GM23248 (cell line): ENCODE data around the gene NSG2. TPM values are rescaled to one million over a fixed set of nuclear protein-coding genes. Genes with fewer than 3 reads are reported as not detected.

ENCODE experiments used
- DNase-seq: peaks from one replicate; pipeline ENCODE4 v3.0.0-alpha.2; 2015
- H2AFZ ChIP-seq: fragments of 200-600 bp; sonication (generic); 2 replicates; pipeline ENCODE4 v1.6.1; 2016; ENCODE audit warnings: antibody characterized with exemption
- H3F3A ChIP-seq: fragments of 200-600 bp; sonication (generic); 2 replicates; pipeline ENCODE4 v1.6.1; 2016; ENCODE audit warnings: mild to moderate bottlenecking, antibody characterized with exemption, mixed run types; ENCODE audit not compliant: insufficient read depth
- H3K27ac ChIP-seq: fragments of 200-600 bp; sonication (generic); 2 replicates; pipeline ENCODE4 v1.5.1; 2016; ENCODE audit warnings: mild to moderate bottlenecking
- H3K27me3 ChIP-seq: fragments of 200-600 bp; sonication (generic); replicated peaks from 2 replicates; pipeline ENCODE4 v1.6.1; 2016; ENCODE audit warnings: mild to moderate bottlenecking; ENCODE audit not compliant: insufficient read depth
- H3K36me3 ChIP-seq: fragments of 200-600 bp; sonication (generic); 2 replicates; pipeline ENCODE4 v1.6.1; 2016; ENCODE audit warnings: low read depth, mild to moderate bottlenecking
- H3K4me1 ChIP-seq: fragments of 200-600 bp; sonication (generic); 2 replicates; pipeline ENCODE4 v1.6.1; 2016; ENCODE audit warnings: mild to moderate bottlenecking; ENCODE audit not compliant: insufficient read depth
- H3K4me2 ChIP-seq: fragments of 200-600 bp; sonication (generic); one replicate; pipeline ENCODE4 v1.6.1; 2016; ENCODE audit warnings: mild to moderate bottlenecking; ENCODE audit not compliant: unreplicated experiment
- H3K4me3 ChIP-seq: fragments of 200-600 bp; sonication (generic); 2 replicates; pipeline ENCODE4 v1.5.1; 2016; ENCODE audit warnings: mild to moderate bottlenecking
- H3K79me2 ChIP-seq: fragments of 200-600 bp; sonication (generic); 2 replicates; pipeline ENCODE4 v1.6.1; 2016; ENCODE audit warnings: mild to moderate bottlenecking; ENCODE audit not compliant: insufficient read depth
- H3K9ac ChIP-seq: fragments of 200-600 bp; sonication (generic); 2 replicates; pipeline ENCODE4 v1.6.1; 2016; ENCODE audit warnings: mild to moderate bottlenecking
- H3K9me2 ChIP-seq: fragments of 200-600 bp; sonication (generic); 2 replicates; pipeline ENCODE4 v1.6.1; 2016; ENCODE audit warnings: mixed run types, mild to moderate bottlenecking, moderate library complexity; ENCODE audit not compliant: insufficient read depth
- H3K9me3 ChIP-seq: fragments of 200-600 bp; sonication (generic); one replicate; pipeline ENCODE4 v1.6.1; 2017; ENCODE audit warnings: low read depth
- H4K20me1 ChIP-seq: fragments of 200-600 bp; sonication (generic); 2 replicates; pipeline ENCODE4 v1.6.0; 2016; ENCODE audit not compliant: insufficient read depth
- EZH2 ChIP-seq: fragments of 200-600 bp; sonication (generic); IDR thresholded peaks from 2 replicates; pipeline ENCODE4 v1.6.1; 2018; ENCODE audit warnings: antibody characterized with exemption, mild to moderate bottlenecking; ENCODE audit not compliant: insufficient read depth, poor library complexity, severe bottlenecking
- EZH2phosphoT487 ChIP-seq: fragments of 200-600 bp; sonication (generic); IDR thresholded peaks from 2 replicates; pipeline ENCODE4 v1.6.1; 2018; ENCODE audit warnings: antibody characterized with exemption, moderate library complexity, mild to moderate bottlenecking, low read depth; ENCODE audit not compliant: insufficient read depth
- WGBS, 2 experiments: methylation state at CpG; one replicate each; pipeline ENCODE4 v1.1.6; 2015 to 2017; ENCODE audit warnings: low lambda C conversion rate in 2 of 2, low coverage in 1 of 2; ENCODE audit errors: missing lambda C conversion rate in 2 of 2; 5-methylcytosine and 5-hydroxymethylcytosine counted together
- in situ Hi-C: fragments of 300-500 bp; cut with MboI; formaldehyde crosslinking; loops from 2 replicates; pipeline ENCODE4 v1.15.0; 2020
- polyA plus RNA-seq: library from polyadenylated mRNA; unstranded; fragments of >200 nt; fragmentation: Nextera tagmentation; extraction: Ambion mirVana; gene quantifications from 2 replicates; pipeline ENCODE4 v1.2.1, GENCODE V29; 2016
- total RNA-seq: library from RNA; depleted of rRNA; stranded (reverse); fragments of >200 nt; shearing (Covaris generic); gene quantifications from 2 replicates; pipeline ENCODE4 v1.2.3, GENCODE V29; 2014

NSG2 gene
- total and polyA plus RNA-seq, 2 experiments from 2014 or later = not detected

GRCh38 chr5:174056064-174056847, 10.8 kb downstream of the NSG2 start:
- Histone ChIP-seq H3K79me2 (no peaks in the 10 kb centered on the region), H4K20me1 (no peaks in the 10 kb centered on the region), H3K9ac (no peak overlapping the region), H3F3A (no peaks in the 10 kb centered on the region), H3K4me2 (no peak overlapping the region), H3K36me3 (no peaks in the 10 kb centered on the region), H3K4me3 (no peak overlapping the region), H2AFZ (no peak overlapping the region), H3K9me3 (no peaks in the 10 kb centered on the region), H3K27ac (no peak overlapping the region), H3K27me3 (no peaks in the 10 kb centered on the region), H3K4me1 (no peaks in the 10 kb centered on the region), H3K9me2 (no peaks in the 10 kb centered on the region)
- 34 to 41% methylated on average over 4 of the region's 4 CpGs for WGBS, 2 experiments
- no peak for DNase-seq
- TF ChIP-seq EZH2 = no peak
- no peak for TF ChIP-seq EZH2phosphoT487
- in situ Hi-C loops = no loop called here

GRCh38 chr5:174057206-174057605, 11.7 kb downstream of the NSG2 start:
- in situ Hi-C loops = no loop called here
- 20 to 21% methylated on average over 6 of the region's 6 CpGs for WGBS, 2 experiments
- H2AFZ ChIP-seq = no peak overlapping the region

GRCh38 chr5:174058433-174059122, 13.1 kb downstream of the NSG2 start:
- TF ChIP-seq EZH2 (no peak), EZH2phosphoT487 (no peak)
- 3 to 6% methylated on average over 2 of the region's 2 CpGs for WGBS, 2 experiments

More at GRCh38 chr5:174057206-174057605, 11.7 kb downstream of the NSG2 start:
- no peak overlapping the region for H3K4me2 ChIP-seq
- no peak overlapping the region for H3K4me3 ChIP-seq
- H3K9me2 ChIP-seq = no peaks in the 10 kb centered on the region
- H3K4me1 ChIP-seq = no peaks in the 10 kb centered on the region
- no peaks in the 10 kb centered on the region for H3K9me3 ChIP-seq
- DNase-seq = no peak
- no peak overlapping the region for H3K27ac ChIP-seq
- no peaks in the 10 kb centered on the region for H3F3A ChIP-seq
- H3K27me3 ChIP-seq = no peaks in the 10 kb centered on the region
- no peaks in the 10 kb centered on the region for H3K79me2 ChIP-seq
- H4K20me1 ChIP-seq = no peaks in the 10 kb centered on the region
- H3K9ac ChIP-seq = no peak overlapping the region
- no peaks in the 10 kb centered on the region for H3K36me3 ChIP-seq
- TF ChIP-seq EZH2 (no peak), EZH2phosphoT487 (no peak)

GRCh38 chr5:174059247-174059646, 13.7 kb downstream of the NSG2 start:
- DNase-seq = no peak
- Histone ChIP-seq H3K4me3 (no peak overlapping the region), H3K4me2 (no peak overlapping the region), H4K20me1 (no peaks in the 10 kb centered on the region), H3K4me1 (no peaks in the 10 kb centered on the region), H3K36me3 (no peaks in the 10 kb centered on the region), H3K9me2 (no peaks in the 10 kb centered on the region), H3F3A (no peaks in the 10 kb centered on the region), H3K27ac (no peak overlapping the region), H3K9me3 (no peaks in the 10 kb centered on the region), H3K27me3 (no peaks in the 10 kb centered on the region), H3K79me2 (no peaks in the 10 kb centered on the region), H3K9ac (no peak overlapping the region), H2AFZ (no peak overlapping the region)
- in situ Hi-C loops = no loop called here
- WGBS, 2 experiments = 33 to 42% methylated on average over 1 of the region's 1 CpG
- TF ChIP-seq EZH2 (no peak), EZH2phosphoT487 (no peak)

More at GRCh38 chr5:174058433-174059122, 13.1 kb downstream of the NSG2 start:
- Histone ChIP-seq H3K9ac (no peak overlapping the region), H4K20me1 (no peaks in the 10 kb centered on the region), H3K36me3 (no peaks in the 10 kb centered on the region), H3K27me3 (no peaks in the 10 kb centered on the region), H3K9me3 (no peaks in the 10 kb centered on the region), H3F3A (no peaks in the 10 kb centered on the region), H2AFZ (no peak overlapping the region), H3K9me2 (no peaks in the 10 kb centered on the region), H3K4me1 (no peaks in the 10 kb centered on the region), H3K27ac (no peak overlapping the region), H3K79me2 (no peaks in the 10 kb centered on the region), H3K4me3 (no peak overlapping the region), H3K4me2 (no peak overlapping the region)
- in situ Hi-C loops = no loop called here
- no peak for DNase-seq
